NCI-H2107 treated with DMSO at 0.1 percent for 48 hours (cell line): Measurements from ENCODE around the gene XXYLT1.
"Not testable (repeated sequence)": the region's sequence is repeated elsewhere in the genome, so short reads cannot be mapped to it uniquely, and the experiment has no call there.

Experiments used
- DNase-seq: peaks from one replicate; lab custom pipeline; 2025; ENCODE audit not compliant: unreplicated experiment; lab: John Stamatoyannopoulos, UW

The XXYLT1 gene

DNA sequence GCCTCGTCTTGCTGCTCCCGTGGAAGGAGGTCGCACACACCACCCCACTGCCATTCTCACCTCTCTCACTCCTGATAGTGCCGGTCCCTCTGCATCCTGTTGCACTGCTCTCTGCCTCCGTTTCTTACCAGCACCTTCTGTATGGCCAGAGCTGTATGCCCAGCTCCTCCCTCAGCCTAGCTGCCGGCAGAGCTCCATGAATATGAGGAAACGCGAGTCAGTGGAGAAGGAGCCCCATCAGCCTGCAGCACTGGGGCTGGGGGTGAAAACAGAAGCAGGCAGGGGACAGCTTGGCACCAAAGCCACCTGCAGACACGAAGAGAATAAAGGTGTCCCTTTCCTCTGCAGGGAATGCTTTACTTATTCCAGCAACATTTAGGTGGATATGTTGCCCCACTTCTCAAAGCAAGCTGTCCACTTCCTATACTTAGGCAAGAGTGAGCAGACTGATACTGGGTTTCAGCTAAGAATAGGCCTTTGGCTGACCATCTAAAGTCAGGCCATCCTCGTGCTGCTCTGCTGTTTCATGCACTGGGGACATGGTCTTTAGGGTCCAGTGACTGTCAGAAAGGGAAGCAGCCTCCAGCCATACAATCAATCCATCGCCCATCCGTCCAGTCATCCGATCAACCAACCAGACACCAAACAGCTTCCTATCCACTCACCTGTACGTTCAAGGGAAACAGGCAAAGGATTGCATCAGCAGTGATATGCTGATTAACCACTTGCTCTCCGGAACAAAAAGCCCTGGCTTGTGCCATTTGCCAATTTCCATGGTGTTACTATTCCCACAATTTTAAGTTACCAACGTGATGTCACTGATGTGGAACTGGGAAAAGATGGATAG, 222.7 kb downstream of the XXYLT1 start:
- DNase-seq, result no peak

DNA sequence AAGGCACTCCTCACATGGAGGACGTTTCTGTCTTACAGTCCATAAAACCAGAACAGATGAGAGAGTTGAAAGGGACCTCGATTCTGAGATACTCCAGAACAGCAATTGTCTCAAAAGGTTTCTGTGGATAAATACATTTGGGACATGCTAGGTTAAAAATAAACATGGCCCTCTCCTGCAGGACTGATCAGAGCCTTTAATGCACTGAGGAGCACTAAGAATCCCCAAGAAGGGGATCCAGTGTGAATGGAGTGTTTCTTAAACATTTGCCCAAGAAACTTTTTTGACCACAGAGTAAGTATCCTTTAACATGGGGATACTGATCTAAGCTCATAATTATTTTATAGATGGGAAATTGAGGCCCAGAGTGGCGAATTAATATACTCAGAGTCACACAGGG, 223.4 kb downstream of the XXYLT1 start:
- DNase-seq, result no peak

DNA sequence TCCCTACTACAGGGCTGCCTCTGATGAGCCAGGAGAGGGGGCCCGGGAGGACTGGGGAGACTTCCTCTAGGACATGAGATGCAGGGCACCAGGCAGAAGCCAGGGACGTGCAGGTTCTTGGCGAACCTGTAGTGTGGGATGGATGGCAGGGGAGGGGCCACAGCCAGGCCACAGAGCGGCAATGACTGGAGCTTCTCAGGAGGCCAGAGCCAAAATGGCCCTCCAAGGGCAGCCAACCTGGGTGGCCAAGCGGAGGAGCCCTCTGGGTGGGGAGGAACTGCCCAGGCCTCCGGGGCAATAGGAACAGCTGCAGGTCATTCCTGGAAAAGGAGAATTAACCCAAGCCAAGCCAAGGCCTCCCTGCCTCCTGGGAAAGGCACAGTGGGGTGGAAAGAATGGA, 224.5 kb downstream of the XXYLT1 start:
- DNase-seq, result no peak

DNA sequence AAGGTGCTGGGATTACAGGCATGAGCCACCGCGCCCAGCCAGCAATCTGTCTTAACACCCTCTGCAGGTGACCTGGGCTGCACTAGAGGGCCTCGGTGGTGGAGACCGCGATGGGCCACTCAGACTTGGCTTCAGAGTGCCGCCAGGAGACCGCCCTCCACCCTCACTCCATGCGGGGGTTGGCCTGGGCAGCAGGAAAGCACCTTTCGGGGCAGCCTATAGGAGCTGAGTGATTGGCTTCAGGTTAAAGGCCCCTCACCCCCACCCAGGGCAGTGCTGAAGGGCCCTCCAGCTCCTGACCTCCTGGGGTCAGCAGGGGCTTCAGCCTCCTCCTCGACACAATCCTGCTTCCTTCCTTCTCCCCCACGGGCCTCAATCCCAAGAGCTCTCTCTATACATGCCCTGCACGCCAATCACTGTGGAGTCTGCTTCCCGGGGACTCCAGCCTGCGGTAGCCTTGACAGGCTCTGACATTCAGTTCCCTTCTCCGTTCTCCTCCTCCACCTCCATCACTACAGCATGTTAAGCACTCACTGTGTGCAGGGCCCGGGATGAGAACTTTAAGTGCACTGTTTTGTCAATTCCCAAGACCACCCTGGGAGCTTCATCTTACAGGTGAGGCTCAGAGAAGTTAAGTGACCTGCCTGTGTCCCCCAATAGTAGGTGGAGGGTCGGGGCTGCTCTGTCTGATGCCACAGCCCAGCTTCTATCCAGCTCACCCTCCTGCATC, 225.3 kb downstream of the XXYLT1 start:
- DNase-seq, result no peak

DNA sequence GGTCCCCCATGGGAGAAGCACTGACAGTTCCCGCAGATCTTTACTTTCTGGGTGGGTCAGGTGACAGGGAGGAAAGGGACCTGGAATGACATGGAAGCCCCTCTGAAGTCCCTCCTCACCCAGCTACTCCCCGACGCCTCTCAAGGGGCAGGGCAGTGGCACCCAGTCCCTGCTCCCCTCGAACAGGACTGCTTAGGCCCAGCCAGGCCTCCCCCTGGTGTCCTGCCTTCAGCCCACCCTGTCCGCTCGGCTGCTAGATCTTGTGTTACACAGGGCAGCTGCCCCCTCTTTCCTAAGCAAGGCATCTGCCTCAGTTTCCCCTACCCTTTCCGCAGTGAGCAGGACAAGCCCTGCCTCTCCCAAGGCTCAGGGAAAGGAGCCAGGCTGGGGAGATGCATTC, 226.5 kb downstream of the XXYLT1 start:
- DNase-seq, result no peak

DNA sequence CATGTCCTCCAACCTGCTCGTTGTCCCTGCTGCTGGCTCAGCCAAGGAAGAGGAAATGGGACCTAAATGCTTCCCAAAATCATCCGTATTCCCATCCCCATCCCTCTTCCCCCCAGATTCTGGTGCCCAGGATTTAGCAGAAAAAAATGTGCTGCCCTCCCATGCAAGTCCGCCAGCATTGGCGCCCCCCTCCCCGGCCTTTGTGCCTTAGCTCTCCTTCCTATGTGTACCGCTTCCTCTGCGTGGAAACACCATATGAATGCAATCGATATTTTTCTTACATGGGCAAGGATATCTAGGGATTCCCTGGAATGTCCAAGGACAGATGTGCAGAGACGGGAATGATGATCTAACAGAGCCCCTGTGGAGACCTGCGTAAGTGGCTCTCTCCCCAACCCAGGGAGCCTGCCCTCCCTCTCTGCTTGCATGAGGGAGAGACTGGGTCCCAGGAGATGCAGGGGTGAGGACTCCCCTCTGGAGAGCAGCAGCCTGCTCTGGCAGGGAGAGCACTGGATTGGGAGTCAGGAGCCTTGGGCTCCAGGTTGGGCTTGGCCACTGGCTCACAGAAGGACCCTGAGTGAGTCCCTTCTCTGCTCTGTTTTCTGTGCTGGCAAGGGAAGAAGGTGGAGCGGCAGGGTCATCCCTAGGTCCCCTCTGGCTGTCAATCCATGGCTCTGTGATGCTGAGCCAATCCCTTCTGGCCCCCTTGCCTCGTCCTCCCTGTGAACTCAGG, 227.2 kb downstream of the XXYLT1 start:
- DNase-seq, result no peak

DNA sequence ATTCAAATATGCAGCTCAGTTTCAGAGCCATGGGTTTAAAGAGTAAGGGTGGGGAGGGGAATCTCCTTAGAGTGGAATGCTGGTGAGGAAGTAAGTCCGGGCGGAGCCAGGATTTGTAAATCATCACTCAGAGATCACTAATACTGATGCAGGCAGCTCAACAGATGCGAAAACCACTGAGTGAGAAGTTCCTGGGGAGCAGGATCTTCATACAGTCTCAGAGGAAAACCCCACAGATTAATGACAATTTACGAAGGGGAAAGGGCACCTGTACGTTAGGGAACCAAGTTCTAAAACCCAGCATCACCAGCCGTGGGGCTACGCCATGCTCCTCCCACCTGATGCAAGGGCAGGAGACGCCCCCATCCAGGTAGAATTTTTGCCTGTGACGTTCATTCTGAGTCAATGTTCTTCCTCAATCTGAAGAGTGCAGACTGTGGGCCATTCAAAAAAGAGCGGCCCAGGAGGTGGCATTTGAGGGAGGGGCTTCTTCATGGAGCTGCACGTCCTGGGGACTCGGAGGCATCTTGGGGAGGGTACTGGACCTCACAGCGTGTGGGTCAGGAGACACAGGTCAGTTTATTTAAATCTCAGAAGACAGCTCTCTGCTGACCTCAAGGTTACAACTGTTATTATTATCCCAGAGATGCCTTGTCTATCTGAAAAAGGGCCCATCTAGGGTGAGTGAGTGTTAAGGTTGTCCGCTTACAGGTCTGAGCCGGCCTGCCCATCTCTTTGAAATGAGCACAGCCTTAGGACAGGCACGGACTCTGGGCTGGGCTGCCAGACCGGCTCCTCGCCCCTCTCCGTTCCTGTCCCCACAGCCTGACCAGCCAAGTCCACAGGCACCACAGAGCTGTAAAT, 228.0 kb downstream of the XXYLT1 start:
- DNase-seq, result no peak

DNA sequence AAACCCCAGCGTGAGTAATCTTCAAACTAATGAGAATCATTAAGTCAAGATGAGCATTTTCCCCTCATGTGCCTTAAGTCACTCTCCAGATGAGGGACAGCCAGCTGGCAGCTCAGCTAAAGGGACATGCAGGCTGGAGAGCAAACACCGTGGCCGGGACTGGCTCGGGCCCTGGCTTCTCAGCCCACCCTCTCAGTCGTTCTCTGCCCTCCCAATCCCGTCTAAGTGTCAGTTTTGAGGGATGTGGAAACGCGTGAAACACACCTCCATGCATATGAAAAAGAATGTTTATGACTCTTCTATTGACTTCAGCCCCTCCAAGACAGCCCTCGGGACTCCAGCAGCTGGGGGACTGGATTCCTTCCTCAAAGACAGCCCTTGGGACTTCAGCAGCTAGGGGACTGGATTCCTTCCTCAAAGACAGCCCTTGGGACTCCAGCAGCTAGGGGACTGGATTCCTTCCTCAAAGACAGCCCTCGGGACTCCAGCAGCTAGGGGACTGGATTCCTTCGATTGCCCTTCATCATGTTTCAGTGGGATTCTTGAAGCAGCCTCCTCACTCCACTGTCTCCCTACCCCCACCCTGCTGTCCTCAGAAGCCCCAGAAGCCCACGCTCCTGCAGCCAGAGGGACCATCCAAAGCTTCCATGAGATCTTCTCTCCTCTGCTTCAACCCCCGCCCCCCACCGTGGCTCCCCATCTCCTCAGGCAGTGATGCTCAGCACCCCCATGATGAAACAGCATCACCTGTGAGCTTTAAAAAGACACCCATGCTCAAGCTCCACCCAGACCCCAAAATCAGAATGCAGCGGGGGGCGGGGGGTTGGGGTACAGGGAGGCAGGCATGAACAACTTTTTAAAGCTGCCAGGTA, 228.9 kb downstream of the XXYLT1 start:
- DNase-seq, result no peak

DNA sequence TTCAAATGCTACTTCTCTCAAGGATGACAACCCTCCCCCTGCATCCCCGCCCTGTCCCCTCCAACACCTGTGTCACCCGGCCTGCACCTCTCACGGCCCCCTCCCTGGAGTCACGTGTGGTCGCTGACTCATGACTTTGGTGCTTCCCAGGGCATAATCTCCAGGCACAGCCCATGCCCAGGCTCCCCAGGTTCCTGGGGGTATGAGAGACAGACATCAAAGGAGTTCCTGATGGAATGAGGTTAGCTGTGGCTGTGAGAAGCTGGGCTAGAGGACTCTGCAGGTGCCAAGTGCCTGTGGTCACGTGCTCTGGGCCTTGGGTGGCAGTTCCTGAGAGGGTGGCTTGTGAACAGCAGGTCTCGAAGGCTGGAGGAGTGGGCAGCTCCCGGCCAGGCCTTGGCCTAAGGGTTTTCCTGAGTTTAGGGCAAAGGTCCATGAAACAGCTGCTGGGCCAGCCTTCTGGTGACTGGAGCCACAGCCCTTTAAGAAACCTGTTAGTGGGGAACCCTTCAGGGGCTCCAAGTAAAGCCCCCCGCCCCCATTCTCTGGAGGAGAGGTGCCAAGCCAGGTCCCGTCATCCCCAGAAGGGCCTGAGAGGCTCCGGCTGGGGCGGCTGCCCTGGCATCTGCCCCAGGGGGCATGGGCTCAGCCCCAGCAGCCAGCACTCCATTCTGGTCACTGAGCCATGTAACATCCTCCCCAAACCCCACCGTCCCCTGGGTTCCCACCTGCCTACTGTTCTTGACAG, 230.0 kb downstream of the XXYLT1 start:
- no peak for DNase-seq

DNA sequence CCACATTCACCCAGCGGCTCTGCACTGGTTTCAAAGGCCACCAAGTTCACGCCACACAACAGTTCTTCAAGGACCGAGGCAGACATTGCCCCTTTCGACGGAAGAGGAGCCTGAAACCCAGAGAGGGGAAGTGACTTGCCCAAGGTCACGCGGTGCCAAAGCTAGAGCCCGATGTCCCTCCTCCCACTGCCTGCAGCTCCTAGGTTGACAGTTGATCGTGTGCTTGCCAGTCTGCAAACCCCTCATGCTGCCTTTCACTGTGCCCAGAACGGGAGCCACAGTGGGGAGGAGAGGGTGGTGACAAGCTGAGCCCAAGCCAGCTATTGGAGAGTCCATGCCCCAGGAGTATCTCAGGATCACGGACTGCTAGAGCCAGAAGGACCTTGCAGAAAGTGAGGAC, 230.9 kb downstream of the XXYLT1 start:
- DNase-seq, result no peak

DNA sequence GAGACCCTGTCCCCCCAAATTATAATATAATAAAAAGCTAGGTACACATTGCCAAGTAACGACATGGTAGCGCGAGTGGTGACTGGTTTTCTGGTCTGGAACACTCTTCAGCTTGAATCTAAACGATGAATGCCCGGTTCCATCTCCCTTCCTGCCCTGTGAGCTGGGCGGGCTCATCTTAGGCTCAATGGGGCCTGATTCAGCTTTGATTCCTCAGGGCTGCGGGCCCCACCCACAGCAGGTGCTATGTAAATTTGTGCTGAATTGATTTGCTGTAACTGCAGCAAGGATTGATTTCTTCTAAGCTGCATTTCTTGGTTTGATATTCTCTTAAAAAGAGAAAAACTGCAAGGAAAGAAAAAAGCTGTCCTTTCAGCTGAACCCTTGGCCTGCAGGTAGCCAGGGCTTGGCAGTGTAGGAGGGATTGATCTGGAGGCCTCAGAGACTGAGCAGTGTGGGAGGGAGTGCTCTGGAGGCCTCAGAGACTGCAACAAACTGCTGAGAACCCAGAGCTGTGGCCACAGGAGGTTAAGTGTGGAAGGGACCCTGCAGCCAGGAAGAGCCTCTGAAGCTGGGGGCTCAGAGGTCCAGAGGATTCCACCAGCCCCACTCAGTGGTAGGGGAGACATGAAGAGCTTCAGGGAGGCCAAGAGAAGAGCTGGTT, 231.6 kb downstream of the XXYLT1 start:
- peak; percentile 27 for DNase-seq

DNA sequence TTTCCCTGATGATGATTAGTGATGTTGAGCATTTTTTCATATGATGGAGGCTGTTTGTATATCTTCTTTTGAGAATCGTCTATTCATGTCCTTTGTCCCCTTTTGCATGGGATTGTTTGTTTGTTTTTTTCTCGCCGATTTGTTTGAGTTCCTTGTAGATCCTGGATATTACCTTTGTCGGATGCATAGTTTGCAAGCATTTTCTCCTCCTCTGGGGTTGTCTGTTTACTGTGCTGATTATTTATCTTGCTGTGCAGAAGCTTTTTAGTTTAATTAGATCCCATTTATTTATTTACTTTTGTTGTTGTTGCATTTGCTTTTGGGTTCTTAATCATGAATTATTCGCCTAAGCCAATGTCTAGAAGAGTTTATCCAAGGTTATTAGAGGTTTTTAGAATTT, 232.8 kb downstream of the XXYLT1 start:
- no peak for DNase-seq

DNA sequence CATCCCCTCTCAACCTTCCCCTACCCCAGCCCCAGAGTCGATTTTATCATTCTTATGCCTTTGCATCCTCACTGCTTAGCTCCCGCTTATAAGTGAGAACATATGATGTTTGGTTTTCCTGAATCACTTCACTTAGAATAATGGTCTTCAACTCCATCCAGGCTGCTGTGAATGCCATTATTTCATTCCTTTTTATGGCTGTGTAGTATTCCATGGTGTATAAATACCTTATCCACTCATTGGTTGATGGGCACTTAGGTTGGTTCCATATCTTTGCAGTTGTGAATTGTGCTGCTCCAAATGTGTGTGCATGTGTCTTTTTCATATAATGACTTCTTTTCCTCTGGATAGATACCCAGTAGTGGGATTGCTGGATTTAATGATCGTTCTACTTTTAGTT, 233.4 kb downstream of the XXYLT1 start:
- not testable (repeated sequence) for DNase-seq

DNA sequence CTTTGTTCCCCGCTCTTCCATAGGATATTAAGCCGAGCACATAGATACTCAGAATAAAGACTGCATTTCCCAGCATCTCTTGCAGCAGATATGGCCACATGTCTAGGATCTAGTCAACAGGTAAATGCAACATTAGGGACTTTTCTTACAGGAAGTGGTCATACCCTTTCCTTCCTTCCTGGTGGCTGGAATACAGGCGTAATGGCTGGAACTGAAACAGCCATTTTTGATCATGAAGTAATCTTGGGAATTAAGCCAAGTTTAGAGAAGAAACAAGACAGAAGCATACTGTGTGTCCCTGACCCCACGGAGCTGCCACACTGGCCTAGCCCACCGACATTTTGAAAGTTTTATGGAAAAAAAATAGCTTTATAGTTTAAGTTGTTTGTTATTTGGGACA, 234.0 kb downstream of the XXYLT1 start:
- DNase-seq, result no peak

DNA sequence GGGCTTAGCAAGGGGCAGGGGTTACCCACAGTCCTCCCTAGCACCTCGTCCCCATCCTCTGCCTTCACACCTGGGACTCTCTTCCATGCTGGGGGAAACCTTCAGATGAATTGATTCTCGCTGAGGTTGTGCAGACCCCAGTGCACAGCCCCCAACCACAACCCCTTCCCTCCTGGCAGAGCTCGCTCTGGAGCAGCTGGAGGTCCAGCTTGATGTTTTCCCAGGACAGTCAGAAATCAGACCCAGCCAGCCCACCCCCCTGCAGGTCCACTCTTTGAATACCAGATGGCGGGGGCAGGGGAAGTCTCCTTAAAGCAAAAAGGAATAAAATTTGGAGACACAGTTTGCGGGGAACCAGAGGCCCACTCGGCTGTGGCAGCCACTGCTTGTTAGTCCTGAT, 234.4 kb downstream of the XXYLT1 start:
- DNase-seq, result no peak

DNA sequence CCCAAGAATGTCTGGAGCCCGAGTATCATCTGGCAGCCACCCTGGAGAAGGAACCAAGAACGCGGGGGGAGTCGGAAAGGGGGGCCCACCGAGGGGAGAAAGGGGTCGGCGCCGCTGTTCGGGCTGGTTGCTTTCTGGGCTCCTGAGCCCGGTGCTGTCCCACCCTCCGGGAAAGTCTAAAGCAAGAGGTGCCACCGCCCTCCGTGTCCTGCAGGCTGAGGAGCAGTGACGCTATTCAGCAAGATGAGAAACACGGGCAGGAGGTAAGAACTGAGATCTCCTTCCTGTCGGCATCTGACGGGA, 234.8 kb downstream of the XXYLT1 start:
- DNase-seq, result no peak

DNA sequence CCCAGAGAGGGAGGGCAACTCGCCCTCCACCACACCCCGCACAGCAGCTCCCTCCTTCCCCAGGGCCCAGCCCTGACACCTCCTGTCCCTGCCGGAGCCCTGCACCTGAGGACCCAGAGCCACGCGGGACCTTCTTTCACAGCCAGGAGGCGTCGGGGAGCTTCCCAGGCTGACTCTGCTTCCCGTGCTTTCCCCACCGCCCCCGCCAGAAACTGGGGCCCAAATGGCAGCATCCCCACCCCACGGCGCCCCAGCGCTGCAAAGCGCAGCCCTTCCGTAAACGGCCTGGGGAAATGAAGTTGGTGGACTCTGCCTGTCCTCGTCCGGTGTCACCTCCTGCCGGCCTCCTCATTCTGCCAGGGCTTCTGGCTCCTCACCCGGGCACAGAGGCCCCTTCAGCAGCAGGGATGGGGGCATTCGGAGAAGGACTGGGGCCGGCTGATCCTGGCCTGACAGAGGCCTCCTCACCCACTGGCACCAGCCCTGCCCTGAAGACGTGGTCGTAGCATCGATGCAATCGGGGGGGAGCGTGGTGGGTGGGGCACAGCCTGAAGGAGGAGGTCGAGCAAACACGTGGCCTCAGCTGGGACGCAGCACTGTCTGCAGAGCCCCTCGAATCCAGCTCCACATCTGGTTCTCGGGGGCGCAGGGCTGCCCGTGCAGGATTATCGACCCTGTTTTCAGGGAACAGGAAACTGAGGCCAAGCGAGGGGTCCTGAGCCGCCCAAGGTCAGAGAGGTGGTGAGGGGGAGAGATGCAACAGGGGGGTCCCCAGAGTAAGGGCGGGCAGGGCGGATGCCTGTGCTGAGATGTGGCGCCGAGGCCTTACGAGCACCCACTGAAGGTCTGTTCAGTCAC, 235.4 kb downstream of the XXYLT1 start:
- no peak for DNase-seq

DNA sequence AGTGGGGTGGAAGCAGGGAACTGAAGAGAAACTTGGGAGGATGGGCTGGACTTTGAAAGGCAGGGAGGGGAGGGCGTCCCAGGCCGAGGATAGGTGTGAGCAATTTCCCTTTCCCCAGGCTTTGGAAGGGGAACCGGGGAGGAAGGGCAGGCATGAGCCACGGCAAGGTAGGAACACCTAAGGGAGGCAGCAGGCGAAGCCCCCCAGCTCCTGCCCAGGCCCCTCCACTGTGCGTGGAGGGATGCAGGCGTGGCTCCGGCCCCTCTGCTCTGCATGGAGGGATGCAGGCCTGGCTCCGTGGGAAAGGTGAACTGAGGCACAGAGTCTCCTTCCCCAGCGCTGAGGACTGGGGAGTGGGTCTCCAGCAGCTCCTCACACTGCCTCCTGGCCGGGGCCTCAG, 236.4 kb downstream of the XXYLT1 start:
- no peak for DNase-seq
